HepG2 (cell line): ENCODE data around the gene MSMP. TPM values are rescaled to one million over a fixed set of nuclear protein-coding genes. Genes with fewer than 3 reads are reported as not detected.

Source experiments
- DNMT3B ChIP-seq: conservative IDR thresholded peaks from 2 replicates; pipeline ENCODE4 v1.6.1; 2016; ENCODE audit warnings: missing biosample characterization, control low read depth
- KDM4B ChIP-seq: sonication (generic); formaldehyde crosslinking; IDR thresholded peaks from 2 replicates; pipeline ENCODE4 v1.4.0; 2020; ENCODE audit warnings: missing genetic modification reagents
- MAFF ChIP-seq: IDR thresholded peaks from 2 replicates; pipeline ENCODE4 v1.6.1; 2011; ENCODE audit warnings: low read depth, low read length, improper control_type of control experiment
- NONO ChIP-seq, 2 experiments: fragments of 450-650 bp in 1 of 2; sonication (generic) in 1 of 2; formaldehyde crosslinking in 1 of 2; IDR thresholded peaks in 1 of 2; conservative IDR thresholded peaks in 1 of 2; 2 replicates each; pipeline versions ENCODE4 v1.6.1 to v1.8.0; 2017 to 2022; ENCODE audit warnings: mild to moderate bottlenecking in 1 of 2, missing genetic modification reagents in 1 of 2, moderate library complexity in 1 of 2
- SIN3B ChIP-seq: fragments of 150-350 bp; IDR thresholded peaks from 2 replicates; pipeline ENCODE4 v1.6.1; 2014; ENCODE audit warnings: low read length
- SRSF1 ChIP-seq: fragments of 200-400 bp; formaldehyde crosslinking; optimal IDR thresholded peaks from 2 replicates; pipeline ENCODE3; 2017; ENCODE audit warnings: mild to moderate bottlenecking, low read depth, low read length, moderate library complexity
- TIGD3 ChIP-seq: sonication (generic); formaldehyde crosslinking; IDR thresholded peaks from 2 replicates; pipeline ENCODE4 v1.5.1; 2020; ENCODE audit warnings: mild to moderate bottlenecking, missing genetic modification reagents, borderline replicate concordance
- TOPORS ChIP-seq: sonication (generic); formaldehyde crosslinking; IDR thresholded peaks from 2 replicates; pipeline ENCODE4 v1.8.0; 2023; ENCODE audit warnings: mild to moderate bottlenecking, missing genetic modification reagents
- ZNF33B ChIP-seq: sonication (generic); formaldehyde crosslinking; IDR thresholded peaks from 2 replicates; pipeline ENCODE4 v1.5.1; 2020; ENCODE audit warnings: mild to moderate bottlenecking, missing genetic modification reagents
- ZNF543 ChIP-seq: sonication (generic); formaldehyde crosslinking; IDR thresholded peaks from 2 replicates; pipeline ENCODE4 v1.4.0; 2020; ENCODE audit warnings: mild to moderate bottlenecking, missing genetic modification reagents
- ZNF724P ChIP-seq: sonication (generic); formaldehyde crosslinking; IDR thresholded peaks from 2 replicates; pipeline ENCODE4 v1.8.0; 2022; ENCODE audit warnings: missing genetic modification reagents, borderline replicate concordance
- ZNF777 ChIP-seq: sonication (generic); formaldehyde crosslinking; IDR thresholded peaks from 2 replicates; pipeline ENCODE4 v1.4.0; 2020; ENCODE audit warnings: missing genetic modification reagents
- ZNF784 ChIP-seq: sonication (generic); formaldehyde crosslinking; IDR thresholded peaks from 2 replicates; pipeline ENCODE4 v1.5.1; 2020; ENCODE audit warnings: missing genetic modification reagents, mild to moderate bottlenecking, borderline replicate concordance
- ZNF879 ChIP-seq: sonication (generic); formaldehyde crosslinking; IDR thresholded peaks from 2 replicates; pipeline ENCODE4 v1.8.1; 2023; ENCODE audit warnings: missing genetic modification reagents
- polyA plus RNA-seq, 8 experiments: library from polyadenylated mRNA; depleted of rRNA in 3 of 8; stranded (reverse) in 7 of 8; unstranded in 1 of 8; fragments of >200 nt; fragmentation: Illumina TruSeq in 4 of 8; extraction: Trizol in 4 of 8; gene quantifications; 2 replicates each; pipeline versions ENCODE4 v1.2.1 to v1.2.3, GENCODE V29; 2011 to 2016; ENCODE audit warnings: low read depth in 4 of 8, missing spikeins in 1 of 8, mixed read lengths in 1 of 8; ENCODE audit not compliant: insufficient read depth in 1 of 8
- total RNA-seq, 5 experiments: library from RNA; depleted of rRNA; stranded (reverse); fragments of >200 nt; fragmentation: Illumina TruSeq; extraction: Trizol; gene quantifications; 2 replicates each; pipeline ENCODE4 v1.2.3, GENCODE V29; 2016; ENCODE audit warnings: low read depth in 1 of 5
- TF ChIP-seq, protein P1 (sequence below): sonication (generic); formaldehyde crosslinking; IDR thresholded peaks from 2 replicates; pipeline ENCODE4 v1.4.0; 2020; ENCODE audit warnings: missing genetic modification reagents
- TF ChIP-seq, protein P2 (sequence below): sonication (generic); formaldehyde crosslinking; IDR thresholded peaks from 2 replicates; pipeline ENCODE4 v1.5.0; 2020; ENCODE audit warnings: mild to moderate bottlenecking, missing genetic modification reagents, moderate library complexity
- TF ChIP-seq, protein P3 (sequence below): sonication (generic); formaldehyde crosslinking; IDR thresholded peaks from 2 replicates; pipeline ENCODE4 v1.5.0; 2020; ENCODE audit warnings: missing genetic modification reagents
- TF ChIP-seq, protein P4 (sequence below): sonication (generic); formaldehyde crosslinking; IDR thresholded peaks from 2 replicates; pipeline ENCODE4 v1.4.0; 2020; ENCODE audit warnings: mild to moderate bottlenecking, missing genetic modification reagents

The MSMP gene
- total and polyA plus RNA-seq, 2 of the 13 experiments (the other 11 are each of a cell fraction or from before 2014, with no cell fraction given), result 0.24 to 0.46 TPM

DNA sequence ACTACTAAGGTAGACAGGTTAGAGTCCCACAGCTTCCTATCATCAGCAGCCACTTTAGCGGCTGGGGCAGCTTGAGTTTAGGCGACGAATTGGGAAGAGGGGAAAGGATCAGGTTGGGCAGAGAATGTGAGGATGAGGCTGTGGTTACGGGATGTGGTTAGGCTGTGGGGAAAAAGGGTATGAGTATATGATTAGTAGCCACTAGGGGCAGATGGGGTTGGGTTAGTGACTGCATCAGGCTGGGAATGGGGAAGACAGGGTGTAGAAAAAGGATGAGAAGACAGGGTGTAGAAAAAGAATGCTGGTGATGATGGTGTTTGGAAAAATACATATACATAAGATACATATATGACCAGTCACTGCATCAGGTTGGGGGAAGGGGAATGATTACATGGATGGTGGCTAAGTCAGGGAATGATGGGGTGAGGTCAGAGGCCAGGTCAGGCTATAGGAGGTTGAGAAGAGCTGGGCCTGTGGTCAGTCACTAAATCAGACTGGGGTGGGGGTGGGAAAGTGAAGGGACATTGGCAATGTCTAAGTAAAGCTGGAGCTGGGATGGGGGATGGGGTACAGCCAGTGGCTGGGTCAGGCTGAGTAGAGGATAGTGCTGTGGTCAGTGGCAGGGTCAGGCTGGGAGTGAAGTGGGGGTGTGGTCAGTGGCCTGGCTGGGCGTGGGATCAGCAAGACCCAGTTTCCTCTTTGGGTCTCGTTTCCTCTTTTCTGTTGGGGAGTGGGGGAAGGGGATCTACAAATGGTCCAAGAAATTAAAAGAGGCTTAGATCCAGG lies 24.2 kb downstream of the MSMP start (continued):
- TF ChIP-seq ZNF724P (CRISPR knock-in tag) (no peak), ZNF543 (no peak), DNMT3B (CRISPR knock-in tag) (no peak), TIGD3 (CRISPR knock-in tag) (no peak), SRSF1 (no peak), KDM4B (no peak), NONO (IDR thresholded peaks at IDR 0.05) (no peak), NONO (CRISPR knock-in tag; conservative IDR thresholded peaks at IDR 0.05) (no peak), ZNF33B (CRISPR knock-in tag) (no peak), TOPORS (no peak), ZNF784 (CRISPR knock-in tag) (no peak), ZNF777 (CRISPR knock-in tag) (no peak), SIN3B (no peak), MAFF (no peak), ZNF879 (CRISPR knock-in tag) (no peak)
- TF ChIP-seq, protein P1, sequence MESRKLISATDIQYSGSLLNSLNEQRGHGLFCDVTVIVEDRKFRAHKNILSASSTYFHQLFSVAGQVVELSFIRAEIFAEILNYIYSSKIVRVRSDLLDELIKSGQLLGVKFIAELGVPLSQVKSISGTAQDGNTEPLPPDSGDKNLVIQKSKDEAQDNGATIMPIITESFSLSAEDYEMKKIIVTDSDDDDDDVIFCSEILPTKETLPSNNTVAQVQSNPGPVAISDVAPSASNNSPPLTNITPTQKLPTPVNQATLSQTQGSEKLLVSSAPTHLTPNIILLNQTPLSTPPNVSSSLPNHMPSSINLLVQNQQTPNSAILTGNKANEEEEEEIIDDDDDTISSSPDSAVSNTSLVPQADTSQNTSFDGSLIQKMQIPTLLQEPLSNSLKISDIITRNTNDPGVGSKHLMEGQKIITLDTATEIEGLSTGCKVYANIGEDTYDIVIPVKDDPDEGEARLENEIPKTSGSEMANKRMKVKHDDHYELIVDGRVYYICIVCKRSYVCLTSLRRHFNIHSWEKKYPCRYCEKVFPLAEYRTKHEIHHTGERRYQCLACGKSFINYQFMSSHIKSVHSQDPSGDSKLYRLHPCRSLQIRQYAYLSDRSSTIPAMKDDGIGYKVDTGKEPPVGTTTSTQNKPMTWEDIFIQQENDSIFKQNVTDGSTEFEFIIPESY (CRISPR knock-in tag), result peak; percentile 86
- TF ChIP-seq, protein P2, sequence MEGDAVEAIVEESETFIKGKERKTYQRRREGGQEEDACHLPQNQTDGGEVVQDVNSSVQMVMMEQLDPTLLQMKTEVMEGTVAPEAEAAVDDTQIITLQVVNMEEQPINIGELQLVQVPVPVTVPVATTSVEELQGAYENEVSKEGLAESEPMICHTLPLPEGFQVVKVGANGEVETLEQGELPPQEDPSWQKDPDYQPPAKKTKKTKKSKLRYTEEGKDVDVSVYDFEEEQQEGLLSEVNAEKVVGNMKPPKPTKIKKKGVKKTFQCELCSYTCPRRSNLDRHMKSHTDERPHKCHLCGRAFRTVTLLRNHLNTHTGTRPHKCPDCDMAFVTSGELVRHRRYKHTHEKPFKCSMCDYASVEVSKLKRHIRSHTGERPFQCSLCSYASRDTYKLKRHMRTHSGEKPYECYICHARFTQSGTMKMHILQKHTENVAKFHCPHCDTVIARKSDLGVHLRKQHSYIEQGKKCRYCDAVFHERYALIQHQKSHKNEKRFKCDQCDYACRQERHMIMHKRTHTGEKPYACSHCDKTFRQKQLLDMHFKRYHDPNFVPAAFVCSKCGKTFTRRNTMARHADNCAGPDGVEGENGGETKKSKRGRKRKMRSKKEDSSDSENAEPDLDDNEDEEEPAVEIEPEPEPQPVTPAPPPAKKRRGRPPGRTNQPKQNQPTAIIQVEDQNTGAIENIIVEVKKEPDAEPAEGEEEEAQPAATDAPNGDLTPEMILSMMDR (CRISPR knock-in tag), result peak; percentile 51
- TF ChIP-seq, protein P3, sequence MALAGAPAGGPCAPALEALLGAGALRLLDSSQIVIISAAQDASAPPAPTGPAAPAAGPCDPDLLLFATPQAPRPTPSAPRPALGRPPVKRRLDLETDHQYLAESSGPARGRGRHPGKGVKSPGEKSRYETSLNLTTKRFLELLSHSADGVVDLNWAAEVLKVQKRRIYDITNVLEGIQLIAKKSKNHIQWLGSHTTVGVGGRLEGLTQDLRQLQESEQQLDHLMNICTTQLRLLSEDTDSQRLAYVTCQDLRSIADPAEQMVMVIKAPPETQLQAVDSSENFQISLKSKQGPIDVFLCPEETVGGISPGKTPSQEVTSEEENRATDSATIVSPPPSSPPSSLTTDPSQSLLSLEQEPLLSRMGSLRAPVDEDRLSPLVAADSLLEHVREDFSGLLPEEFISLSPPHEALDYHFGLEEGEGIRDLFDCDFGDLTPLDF (CRISPR knock-in tag), result no peak
- TF ChIP-seq, protein P4, sequence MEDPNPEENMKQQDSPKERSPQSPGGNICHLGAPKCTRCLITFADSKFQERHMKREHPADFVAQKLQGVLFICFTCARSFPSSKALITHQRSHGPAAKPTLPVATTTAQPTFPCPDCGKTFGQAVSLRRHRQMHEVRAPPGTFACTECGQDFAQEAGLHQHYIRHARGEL, result no peak
